Suprapubic skin (tissue), 4 donors: ENCODE results near the gene CUBN. TPM values are rescaled to one million over a fixed set of nuclear protein-coding genes. Genes with fewer than 3 reads are reported as not detected.
A peak's percentile ranks its signal among the peaks of the same experiment; 100 is the strongest.

Experiments used
- DNase-seq, 2 donors: peaks; one replicate each; pipeline ENCODE4 v3.0.0-alpha.2; 2019; ENCODE audit warnings: low spot score in 2 of 2
- H3K27ac ChIP-seq: fragments of 200-600 bp; sonication (generic); one replicate; pipeline ENCODE4 v1.5.1; 2019
- H3K27me3 ChIP-seq: fragments of 200-600 bp; sonication (generic); one replicate; pipeline ENCODE4 v1.5.1; 2019
- H3K36me3 ChIP-seq: fragments of 200-600 bp; sonication (generic); one replicate; pipeline ENCODE4 v1.5.1; 2019
- H3K4me1 ChIP-seq: fragments of 200-600 bp; sonication (generic); one replicate; pipeline ENCODE4 v1.5.1; 2019
- H3K4me3 ChIP-seq: fragments of 200-600 bp; sonication (generic); one replicate; pipeline ENCODE4 v1.5.1; 2019; ENCODE audit warnings: mild to moderate bottlenecking
- H3K9me3 ChIP-seq: fragments of 200-600 bp; sonication (generic); one replicate; pipeline ENCODE4 v1.5.1; 2019
- EP300 ChIP-seq: sonication (generic); formaldehyde crosslinking; IDR thresholded peaks from one replicate; pipeline ENCODE4 v1.6.1; 2017; ENCODE audit warnings: antibody characterized with exemption
- POLR2A ChIP-seq, 2 donors: fragments of 450-650 bp; IDR thresholded peaks; one replicate each; pipeline ENCODE4 v1.6.1; 2017; ENCODE audit warnings: antibody characterized with exemption in 2 of 2, mild to moderate bottlenecking in 2 of 2, moderate library complexity in 2 of 2
- POLR2AphosphoS5 ChIP-seq, 3 donors: sonication (generic); formaldehyde crosslinking; IDR thresholded peaks; one replicate each; pipeline ENCODE4 v1.6.1; 2017; ENCODE audit warnings: antibody characterized with exemption in 3 of 3
- WGBS: methylation state at CpG from one replicate; pipeline ENCODE4 v1.1.5; 2018; 5-methylcytosine and 5-hydroxymethylcytosine counted together
- total RNA-seq, 4 donors: library from RNA; depleted of rRNA; stranded (reverse); fragments of >200 nt; gene quantifications; one replicate each; pipeline ENCODE4 v1.1.0, GENCODE V29; 2016
- TF ChIP-seq, protein P1 (sequence below), 2 donors: fragments of 200-600 bp in 1 of 2; fragments of 450-650 bp in 1 of 2; sonication (generic) in 1 of 2; IDR thresholded peaks; one replicate each; pipeline ENCODE4 v1.5.1; 2016 to 2019; ENCODE audit warnings: antibody characterized with exemption in 2 of 2, mild to moderate bottlenecking in 1 of 2, moderate library complexity in 1 of 2

The CUBN gene
- total RNA-seq, 4 donors from 2014 or later: 1.1 to 8.4 (median 1.2) TPM

DNA sequence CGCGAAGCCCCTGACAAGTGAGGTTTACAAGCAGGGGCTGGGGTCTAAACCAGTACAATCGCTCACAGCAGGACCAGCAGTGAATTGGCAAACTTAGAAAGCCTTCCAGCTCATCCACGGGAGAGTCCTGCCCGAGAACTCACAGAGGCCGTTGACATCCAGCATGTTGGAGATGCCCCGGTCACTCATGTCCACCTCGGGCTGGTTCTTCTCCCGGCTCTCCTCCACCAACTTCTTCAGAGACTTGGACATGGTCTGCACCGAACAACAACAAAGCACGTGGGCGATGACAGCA is 312.8 kb downstream of the CUBN start:
- TF ChIP-seq, protein P1, sequence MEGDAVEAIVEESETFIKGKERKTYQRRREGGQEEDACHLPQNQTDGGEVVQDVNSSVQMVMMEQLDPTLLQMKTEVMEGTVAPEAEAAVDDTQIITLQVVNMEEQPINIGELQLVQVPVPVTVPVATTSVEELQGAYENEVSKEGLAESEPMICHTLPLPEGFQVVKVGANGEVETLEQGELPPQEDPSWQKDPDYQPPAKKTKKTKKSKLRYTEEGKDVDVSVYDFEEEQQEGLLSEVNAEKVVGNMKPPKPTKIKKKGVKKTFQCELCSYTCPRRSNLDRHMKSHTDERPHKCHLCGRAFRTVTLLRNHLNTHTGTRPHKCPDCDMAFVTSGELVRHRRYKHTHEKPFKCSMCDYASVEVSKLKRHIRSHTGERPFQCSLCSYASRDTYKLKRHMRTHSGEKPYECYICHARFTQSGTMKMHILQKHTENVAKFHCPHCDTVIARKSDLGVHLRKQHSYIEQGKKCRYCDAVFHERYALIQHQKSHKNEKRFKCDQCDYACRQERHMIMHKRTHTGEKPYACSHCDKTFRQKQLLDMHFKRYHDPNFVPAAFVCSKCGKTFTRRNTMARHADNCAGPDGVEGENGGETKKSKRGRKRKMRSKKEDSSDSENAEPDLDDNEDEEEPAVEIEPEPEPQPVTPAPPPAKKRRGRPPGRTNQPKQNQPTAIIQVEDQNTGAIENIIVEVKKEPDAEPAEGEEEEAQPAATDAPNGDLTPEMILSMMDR (IDR thresholded peaks at IDR 0.05): no peak
- no peak for TF ChIP-seq POLR2AphosphoS5 (IDR thresholded peaks at IDR 0.05)
- H3K36me3 ChIP-seq: no peaks in the 10 kb centered on the region
- H3K4me3 ChIP-seq: peak overlapping the region; percentile 67
- peaks cover 34% of the 10 kb centered on the region for H3K4me1 ChIP-seq
- H3K9me3 ChIP-seq: no peaks in the 10 kb centered on the region
- no peak for DNase-seq
- H3K27me3 ChIP-seq: no peaks in the 10 kb centered on the region
- peak overlapping the region; percentile 42 for H3K27ac ChIP-seq
- 5% methylated on average over 12 of the region's 12 CpGs for WGBS

DNA sequence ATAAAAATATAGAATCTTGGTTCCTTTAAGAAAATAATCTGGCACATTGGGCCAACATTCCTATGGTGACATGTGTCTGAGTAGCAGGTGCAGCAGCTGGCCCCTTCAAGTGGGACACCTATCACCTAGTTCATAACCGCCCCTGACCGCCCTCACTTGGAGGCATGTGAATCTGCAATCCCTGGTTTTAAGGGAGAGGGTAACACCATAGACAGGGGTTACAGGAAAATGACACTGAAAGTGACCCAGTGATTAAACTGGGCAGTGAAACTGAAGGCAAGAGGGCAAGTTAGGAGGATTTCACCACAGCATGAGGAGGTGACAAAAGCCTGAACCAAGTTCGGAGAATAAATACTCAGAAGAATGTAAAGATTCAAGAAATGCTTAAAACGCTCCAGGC is 313.4 kb downstream of the CUBN start:
- TF ChIP-seq EP300: no peak
- TF ChIP-seq, protein P1 (IDR thresholded peaks at IDR 0.05): no peak
- no peak for TF ChIP-seq POLR2A (IDR thresholded peaks at IDR 0.05)
- TF ChIP-seq POLR2AphosphoS5 (IDR thresholded peaks at IDR 0.05): no peak
- Histone ChIP-seq H3K9me3 (no peaks in the 10 kb centered on the region), H3K36me3 (no peaks in the 10 kb centered on the region), H3K4me3 (peak overlapping the region; percentile 67), H3K27me3 (no peaks in the 10 kb centered on the region), H3K27ac (no peak overlapping the region), H3K4me1 (peaks cover 34% of the 10 kb centered on the region)
- DNase-seq: no peak
- WGBS: 69% methylated on average over 4 of the region's 4 CpGs

DNA sequence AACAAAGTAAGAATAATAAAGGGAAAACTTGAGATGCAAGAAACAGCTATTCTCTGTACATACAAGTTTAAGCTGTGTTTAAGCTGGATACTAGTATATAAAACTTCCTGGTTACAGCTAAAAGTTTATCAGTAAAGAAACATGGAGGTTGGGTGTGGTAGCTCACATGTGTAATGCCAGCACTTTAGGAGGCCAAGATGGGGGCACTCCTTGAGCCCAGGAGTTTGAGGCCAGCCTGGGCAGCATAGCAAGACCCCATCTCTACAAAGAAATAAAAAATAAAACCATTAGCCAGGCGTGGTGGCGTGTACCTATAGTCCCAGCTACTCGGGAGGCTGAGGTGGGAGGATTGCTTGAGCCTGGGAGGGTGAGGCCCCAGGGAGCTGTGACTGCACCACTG is 315.6 kb downstream of the CUBN start:
- H3K36me3 ChIP-seq: no peaks in the 10 kb centered on the region
- H3K4me1 ChIP-seq: peaks cover 34% of the 10 kb centered on the region
- H3K27me3 ChIP-seq: no peaks in the 10 kb centered on the region
- no peak for TF ChIP-seq POLR2A (IDR thresholded peaks at IDR 0.05)
- TF ChIP-seq, protein P1 (IDR thresholded peaks at IDR 0.05): no peak
- no peak for TF ChIP-seq EP300
- no peak for TF ChIP-seq POLR2AphosphoS5 (IDR thresholded peaks at IDR 0.05)
- no peak overlapping the region for H3K4me3 ChIP-seq
- DNase-seq: no peak
- WGBS: 87% methylated on average over 3 of the region's 3 CpGs
- no peaks in the 10 kb centered on the region for H3K9me3 ChIP-seq
- H3K27ac ChIP-seq: no peak overlapping the region

DNA sequence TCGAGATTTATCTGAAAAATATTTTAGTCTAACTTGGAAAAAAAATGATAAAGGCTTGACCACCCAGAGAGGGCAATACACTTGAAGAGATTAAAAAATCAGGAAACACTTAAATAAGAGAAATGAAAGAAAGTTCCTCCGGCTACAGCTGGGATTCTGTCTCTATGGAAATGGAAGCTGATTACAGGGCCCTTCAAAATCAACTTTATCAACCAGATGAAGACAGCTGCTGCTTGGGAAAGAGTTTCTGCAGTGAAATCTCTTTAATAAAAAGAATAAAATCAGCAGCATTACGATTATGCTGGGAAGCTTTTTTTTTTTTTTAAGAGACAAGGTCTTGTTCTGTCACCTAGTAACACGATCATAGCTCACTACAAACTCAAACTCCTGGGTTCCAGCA is 316.9 kb downstream of the CUBN start:
- Histone ChIP-seq H3K4me1 (peaks cover 24% of the 10 kb centered on the region), H3K36me3 (peaks cover 2% of the 10 kb centered on the region), H3K9me3 (no peaks in the 10 kb centered on the region), H3K4me3 (no peak overlapping the region), H3K27me3 (no peaks in the 10 kb centered on the region), H3K27ac (no peak overlapping the region)
- no peak for TF ChIP-seq POLR2A (IDR thresholded peaks at IDR 0.05)
- no peak for DNase-seq
- 84% methylated on average over 4 of the region's 4 CpGs for WGBS

DNA sequence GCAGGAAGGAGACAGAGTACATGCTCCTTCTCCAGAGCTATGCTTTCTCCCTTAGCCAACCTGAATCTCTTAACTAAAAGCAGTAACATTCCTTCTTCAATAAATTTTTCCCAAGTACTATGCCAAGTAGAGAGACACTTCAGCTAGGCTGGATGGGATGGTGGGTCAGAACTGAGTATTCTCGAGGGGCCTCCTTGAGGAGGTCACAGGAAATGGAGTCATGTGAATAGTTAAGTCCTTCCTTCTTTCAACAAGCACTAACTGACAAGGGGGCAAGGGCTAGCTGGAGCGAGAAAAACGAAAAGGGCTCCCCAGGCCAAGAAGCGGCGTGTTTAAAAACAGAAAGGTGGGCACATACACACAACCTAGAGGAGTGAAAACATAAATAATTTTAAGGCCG is 317.8 kb downstream of the CUBN start:
- WGBS: 85% methylated on average over 6 of the region's 6 CpGs

DNA sequence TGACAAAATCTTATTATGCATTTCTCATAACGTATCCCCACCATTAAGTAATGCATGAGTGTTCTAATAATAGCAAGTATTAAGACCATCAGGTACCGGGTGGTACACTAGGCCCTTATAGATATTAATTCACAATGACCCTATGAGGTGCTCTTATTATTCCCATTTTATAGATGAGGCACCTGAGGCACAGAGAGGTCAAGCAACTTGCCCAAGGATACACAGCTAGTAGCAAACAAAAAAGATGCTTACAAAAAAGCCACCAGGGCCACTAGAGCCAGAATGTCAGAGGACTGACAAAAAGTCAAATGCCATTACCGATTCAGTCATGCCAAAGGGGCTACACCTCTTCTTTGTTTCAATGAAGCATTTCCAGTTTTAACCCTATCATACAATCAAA is 318.3 kb downstream of the CUBN start:
- WGBS: 72% methylated on average over 3 of the region's 3 CpGs
- TF ChIP-seq EP300: no peak
- TF ChIP-seq, protein P1 (IDR thresholded peaks at IDR 0.05): no peak
- no peak for TF ChIP-seq POLR2A (IDR thresholded peaks at IDR 0.05)
- TF ChIP-seq POLR2AphosphoS5 (IDR thresholded peaks at IDR 0.05): no peak

More for the DNA sequence above, 317.8 kb downstream of the CUBN start:
- Histone ChIP-seq H3K27ac (no peak overlapping the region), H3K9me3 (no peaks in the 10 kb centered on the region), H3K36me3 (peaks cover 2% of the 10 kb centered on the region), H3K4me3 (no peak overlapping the region), H3K27me3 (no peaks in the 10 kb centered on the region), H3K4me1 (peaks cover 21% of the 10 kb centered on the region)
- no peak for DNase-seq
- TF ChIP-seq EP300 (no peak), POLR2A (IDR thresholded peaks at IDR 0.05) (no peak), POLR2AphosphoS5 (IDR thresholded peaks at IDR 0.05) (no peak)
- TF ChIP-seq, protein P1 (IDR thresholded peaks at IDR 0.05): no peak

More for the DNA sequence above, 318.3 kb downstream of the CUBN start:
- Histone ChIP-seq H3K9me3 (no peaks in the 10 kb centered on the region), H3K4me1 (peaks cover 16% of the 10 kb centered on the region), H3K36me3 (peaks cover 2% of the 10 kb centered on the region), H3K27me3 (no peaks in the 10 kb centered on the region), H3K4me3 (no peak overlapping the region), H3K27ac (no peak overlapping the region)
- DNase-seq: no peak
